K562 (cell line): ENCODE measurements around the gene CEP41. TPM values are rescaled to one million over a fixed set of nuclear protein-coding genes. Genes with fewer than 3 reads are reported as not detected.

Experiments
- ATAC-seq: fragments of 200-7000 bp; cut with Tn5 transposase; 3 replicates; pipeline ENCODE4 v1.9.1; 2020; ENCODE audit warnings: moderate library complexity
- BruUV-seq: library from RNA; stranded (reverse); fragments of 400-500 nt; replicated peaks from 2 replicates; lab custom pipeline; 2021; lab: Mats Ljungman, UMichigan
- CTCF ChIA-PET: fragments of 300-600 bp; formaldehyde crosslinking; extraction: SDS; loops from one replicate; lab custom pipeline; 2021; ENCODE audit warnings: low intra/inter-chr PET ratio; lab: Yijun Ruan, JAX
- POLR2A ChIA-PET: fragments of 300-600, 350-650 bp; sonication (Branson Sonifier 250); formaldehyde crosslinking; extraction: SDS; loops from one replicate; lab custom pipeline; 2021; ENCODE audit warnings: antibody characterized with exemption, inconsistent platforms; lab: Yijun Ruan, JAX
- DNase-seq, 4 experiments: peaks; one replicate each; pipeline versions ENCODE4 v3.0.0 to v3.0.0-alpha.2; 2011 to 2018; ENCODE audit warnings: low spot score in 3 of 4, mixed read lengths in 3 of 4; ENCODE audit errors: extremely low read depth in 1 of 4
- FAIRE-seq: peaks from 2 replicates; lab custom pipeline; 2011; peaks lifted over from hg19 to GRCh38; lab: Jason Lieb, UNC
- H2AFZ ChIP-seq: 2 replicates; pipeline ENCODE4 v1.6.0; 2011; ENCODE audit warnings: low read depth, low read length, control low read depth, inconsistent platforms
- H3K27ac ChIP-seq: fragments of 200-600 bp; 3 replicates; pipeline ENCODE4 v1.8.0; 2011; ENCODE audit warnings: low read depth, mild to moderate bottlenecking, control low read depth, inconsistent platforms, low read length, moderate library complexity, mixed read lengths; ENCODE audit errors: extremely low read depth
- H3K27me3 ChIP-seq, 2 experiments: fragments of 300-600 bp in 1 of 2; 2 replicates in 1 of 2; 3 replicates in 1 of 2; pipeline versions ENCODE4 v1.6.0 to v1.8.0; 2011; ENCODE audit warnings: inconsistent platforms in 2 of 2, low read length in 2 of 2, mild to moderate bottlenecking in 1 of 2, mixed read lengths in 1 of 2, moderate library complexity in 1 of 2; ENCODE audit not compliant: control insufficient read depth in 2 of 2, insufficient read depth in 2 of 2
- H3K36me3 ChIP-seq: fragments of 300-600 bp; 3 replicates; pipeline ENCODE4 v1.8.0; 2011; ENCODE audit warnings: mild to moderate bottlenecking, low read length, inconsistent platforms; ENCODE audit not compliant: control insufficient read depth, insufficient read depth
- H3K4me1 ChIP-seq, 2 experiments: fragments of 200-600 bp in 1 of 2; replicated peaks in 1 of 2; 2 replicates in 1 of 2; 3 replicates in 1 of 2; pipeline versions ENCODE4 v1.5.1 to v1.8.0; 2011; ENCODE audit warnings: inconsistent platforms in 2 of 2, low read length in 2 of 2, mild to moderate bottlenecking in 1 of 2, mixed read lengths in 1 of 2, moderate library complexity in 1 of 2; ENCODE audit not compliant: control insufficient read depth in 2 of 2, insufficient read depth in 2 of 2
- H3K4me2 ChIP-seq: 2 replicates; pipeline ENCODE4 v1.6.1; 2011; ENCODE audit warnings: low read length, control low read depth, inconsistent platforms, mixed read lengths; ENCODE audit not compliant: insufficient read depth
- H3K4me3 ChIP-seq: fragments of 200-600 bp; sonication (generic), shearing (Covaris generic); 2 replicates; pipeline ENCODE4 v1.5.1; 2016; ENCODE audit warnings: control low read depth, inconsistent platforms
- H3K79me2 ChIP-seq: fragments of 200-600 bp; 3 replicates; pipeline ENCODE4 v1.8.0; 2011; ENCODE audit warnings: low read length, inconsistent platforms; ENCODE audit not compliant: control insufficient read depth, insufficient read depth
- H3K9ac ChIP-seq, 2 experiments: 2 replicates each; pipeline versions ENCODE4 v1.6.0 to v1.6.1; 2011; ENCODE audit warnings: low read depth in 2 of 2, low read length in 2 of 2, control low read depth in 1 of 2, inconsistent platforms in 1 of 2, mild to moderate bottlenecking in 1 of 2, mixed read lengths in 1 of 2; ENCODE audit not compliant: insufficient read depth in 1 of 2
- H3K9me1 ChIP-seq: one replicate; pipeline ENCODE4 v1.6.0; 2011; ENCODE audit warnings: inconsistent platforms, mild to moderate bottlenecking, low read length, moderate library complexity; ENCODE audit not compliant: control insufficient read depth, insufficient read depth
- H3K9me3 ChIP-seq: replicated peaks from 2 replicates; pipeline ENCODE4 v1.5.1; 2011; ENCODE audit warnings: low read depth, low read length, inconsistent platforms; ENCODE audit not compliant: control insufficient read depth, insufficient read depth
- H4K20me1 ChIP-seq: replicated peaks from 2 replicates; pipeline ENCODE4 v1.6.1; 2011; ENCODE audit warnings: low read length, inconsistent platforms, mixed read lengths; ENCODE audit not compliant: control insufficient read depth, insufficient read depth
- CBX1 ChIP-seq: sonication (generic); IDR thresholded peaks from 2 replicates; pipeline ENCODE4 v1.6.1; 2016; ENCODE audit warnings: antibody characterized with exemption, low read depth, mild to moderate bottlenecking
- E2F3 ChIP-seq: fragments of 250-450 bp; sonication (Bioruptor Pico); IDR thresholded peaks from 2 replicates; pipeline ENCODE4 v1.4.0; 2020; ENCODE audit warnings: mild to moderate bottlenecking
- MTA3 ChIP-seq: fragments of 450-650 bp; formaldehyde crosslinking; IDR thresholded peaks from 2 replicates; pipeline ENCODE4 v1.6.1; 2017; ENCODE audit warnings: mild to moderate bottlenecking, borderline replicate concordance
- OTX1 ChIP-seq: fragments of 450-650 bp; formaldehyde crosslinking; IDR thresholded peaks from 2 replicates; pipeline ENCODE4 v1.4.0; 2022; ENCODE audit warnings: mild to moderate bottlenecking
- PHF8 ChIP-seq: fragments of 200-600 bp; sonication (generic); IDR thresholded peaks from 2 replicates; pipeline ENCODE4 v1.6.1; 2012; ENCODE audit warnings: mixed run types, mild to moderate bottlenecking, inconsistent platforms, low read length, moderate library complexity, borderline replicate concordance
- THRB ChIP-seq: fragments of 450-650 bp; formaldehyde crosslinking; conservative IDR thresholded peaks from 2 replicates; pipeline ENCODE4 v1.4.0; 2022; ENCODE audit warnings: mild to moderate bottlenecking, missing genetic modification characterization
- TRIM28 ChIP-seq: fragments of 450-650 bp; IDR thresholded peaks from 2 replicates; pipeline ENCODE4 v1.6.1; 2017
- XRCC3 ChIP-seq: fragments of 450-650 bp; IDR thresholded peaks from 2 replicates; pipeline ENCODE4 v1.6.1; 2017; ENCODE audit warnings: mild to moderate bottlenecking, moderate library complexity
- ZBTB5 ChIP-seq: fragments of 450-650 bp; IDR thresholded peaks from 2 replicates; pipeline ENCODE4 v1.6.1; 2017; ENCODE audit warnings: antibody characterized with exemption
- ZEB2 ChIP-seq: fragments of 450-650 bp; IDR thresholded peaks from 2 replicates; pipeline ENCODE4 v1.6.1; 2016
- ZFPM2 ChIP-seq: fragments of 250-450 bp; sonication (Bioruptor Pico); IDR thresholded peaks from 2 replicates; pipeline ENCODE4 v1.5.1; 2022; ENCODE audit warnings: mild to moderate bottlenecking
- ZNF197 ChIP-seq: fragments of 200-800 bp; sonication (Bioruptor generic); IDR thresholded peaks from 2 replicates; pipeline ENCODE4 v1.6.1; 2016; ENCODE audit warnings: low read depth, missing genetic modification characterization, missing compliant biosample characterization
- ZNF217 ChIP-seq: sonication (generic); formaldehyde crosslinking; IDR thresholded peaks from 2 replicates; pipeline ENCODE4 v1.8.0; 2022; ENCODE audit warnings: mild to moderate bottlenecking, missing genetic modification reagents
- ZNF274 ChIP-seq: IDR thresholded peaks from 2 replicates; pipeline ENCODE4 v1.6.1; 2011; ENCODE audit warnings: low read depth, mild to moderate bottlenecking, low read length, moderate library complexity, borderline replicate concordance
- WGBS: fragments of 100-300 bp; shearing (Covaris generic); methylation state at CpG from one replicate; pipeline ENCODE4 v1.1.6; 2016; ENCODE audit warnings: low coverage, mixed read lengths; ENCODE audit not compliant: insufficient coverage; ENCODE audit errors: missing lambda C conversion rate; 5-methylcytosine and 5-hydroxymethylcytosine counted together
- in situ Hi-C: fragments of 300-500 bp; cut with MboI; formaldehyde crosslinking; loops from 4 replicates; pipeline ENCODE4 v1.15.0; 2018; ENCODE audit warnings: inconsistent platforms, mixed read lengths
- intact Hi-C: fragments of 100-400 bp; cut with micrococcal nuclease; formaldehyde crosslinking; loops from 2 replicates; pipeline ENCODE4 v1.14.2; 2022
- polyA plus RNA-seq, 8 experiments: library from polyadenylated mRNA; depleted of rRNA in 4 of 8; stranded (reverse) in 5 of 8; unstranded in 3 of 8; fragments of >200 nt; fragmentation: Nextera tagmentation in 2 of 8; fragmentation: Illumina TruSeq in 1 of 8; extraction: Ambion mirVana in 2 of 8; extraction: Trizol in 1 of 8; gene quantifications; 2 replicates each; pipeline versions ENCODE4 v1.2.1 to v1.2.3, GENCODE V29; 2011 to 2014; ENCODE audit warnings: inconsistent platforms in 1 of 8, missing spikeins in 1 of 8
- total RNA-seq, 7 experiments: library from RNA; depleted of rRNA in 6 of 7; stranded (reverse); fragments of >200 nt in 6 of 7; fragmentation: Illumina TruSeq in 2 of 7; extraction: Trizol in 2 of 7; gene quantifications; 2 replicates each; pipeline versions ENCODE4 v1.2.1 to v1.2.3, GENCODE V29; 2011 to 2021; ENCODE audit warnings: low replicate concordance in 1 of 7

The CEP41 gene
- total and polyA plus RNA-seq, 9 of the 15 experiments (the other 6 are each of a cell fraction or from before 2014, with no cell fraction given), result 1.5 to 15.5 (median 6.4) TPM

- H2AFZ ChIP-seq, result no peak overlapping the region
- BruUV-seq, result no TSS peak
- POLR2A ChIA-PET, result no interaction called here
- intact Hi-C loops, result no loop called here
- no peak overlapping the region for H3K4me2 ChIP-seq
- no peaks in the 10 kb centered on the region for H3K9me3 ChIP-seq
- H3K9ac ChIP-seq, result no peak overlapping the region
- no peaks in the 10 kb centered on the region for H3K79me2 ChIP-seq
- H3K4me3 ChIP-seq, result no peak overlapping the region
- no peaks in the 10 kb centered on the region for H3K9me1 ChIP-seq
- FAIRE-seq (no peak), DNase-seq (no peak), ATAC-seq (no peak)
- no peaks in the 10 kb centered on the region for H3K36me3 ChIP-seq
- WGBS, result 5% methylated on average over 2 of the region's 2 CpGs
- no peak overlapping the region for H3K27ac ChIP-seq
- peaks cover 0 to 8% of the 10 kb centered on the region in 2 experiments; a peak in 3 of 5 replicates for H3K4me1 ChIP-seq
- CTCF ChIA-PET, result no interaction called here
- H4K20me1 ChIP-seq, result no peaks in the 10 kb centered on the region
- peaks cover 0 to 21% of the 10 kb centered on the region in 2 experiments; a peak in 3 of 5 replicates for H3K27me3 ChIP-seq
- in situ Hi-C loops, result no loop called here
- no peak for TF ChIP-seq XRCC3
- no peak for TF ChIP-seq ZNF217 (CRISPR knock-in tag)
These were observed 52.1 kb downstream of the CEP41 start for GRCh38 chr7:130388671-130389070.

GRCh38 chr7:130387628-130388403 lies 53.0 kb downstream of the CEP41 start:
- BruUV-seq, result no TSS peak
- DNase-seq (no peak), ATAC-seq (no peak), FAIRE-seq (no peak)
- Histone ChIP-seq H3K9ac (no peak overlapping the region), H3K9me1 (no peaks in the 10 kb centered on the region), H3K79me2 (no peaks in the 10 kb centered on the region), H4K20me1 (no peaks in the 10 kb centered on the region), H3K36me3 (no peaks in the 10 kb centered on the region), H3K27me3 (peaks cover 5 to 29% of the 10 kb centered on the region in 2 experiments), H3K4me2 (no peak overlapping the region), H3K4me1 (peaks cover 0 to 6% of the 10 kb centered on the region in 2 experiments; a peak in 2 of 5 replicates), H3K9me3 (no peaks in the 10 kb centered on the region), H3K27ac (no peak overlapping the region), H2AFZ (no peak overlapping the region), H3K4me3 (no peak overlapping the region)
- ChIA-PET CTCF (no interaction called here), POLR2A (no interaction called here)
- in situ Hi-C loops (no loop called here), intact Hi-C loops (no loop called here)
- WGBS, result 5% methylated on average over 12 of the region's 12 CpGs
- no peak for TF ChIP-seq TRIM28
- no peak for TF ChIP-seq ZFPM2
- no peak for TF ChIP-seq ZEB2
- TF ChIP-seq E2F3 (CRISPR knock-in tag), result no peak
- TF ChIP-seq OTX1 (CRISPR knock-in tag), result no peak
- TF ChIP-seq ZNF197 (CRISPR knock-in tag), result no peak
- TF ChIP-seq MTA3, result no peak
- no peak for TF ChIP-seq THRB
- TF ChIP-seq ZBTB5, result no peak
- no peak for TF ChIP-seq ZNF274
- TF ChIP-seq CBX1, result no peak
- TF ChIP-seq PHF8, result no peak
